KOPT-K1 (cell line): ENCODE results near the gene ADGRL3.

Source experiments
- H3K27ac ChIP-seq: fragments of 200-600 bp; sonication (generic); 2 replicates; pipeline ENCODE4 v1.5.1; 2016; ENCODE audit warnings: antibody characterized with exemption, mild to moderate bottlenecking, low read depth, low read length; ENCODE audit not compliant: poor library complexity, severe bottlenecking
- H3K36me3 ChIP-seq: fragments of 200-600 bp; sonication (generic); 2 replicates; pipeline ENCODE4 v1.5.1; 2017; ENCODE audit warnings: antibody characterized with exemption, mild to moderate bottlenecking, low read length, moderate library complexity; ENCODE audit not compliant: insufficient read depth
- H3K9me3 ChIP-seq: fragments of 200-600 bp; sonication (generic); 2 replicates; pipeline ENCODE4 v1.5.1; 2017; ENCODE audit warnings: antibody characterized with exemption, low read length, mild to moderate bottlenecking; ENCODE audit not compliant: insufficient read depth, poor library complexity, severe bottlenecking

Gene ADGRL3

GRCh38 chr4:61992351-61992750, 792.2 kb downstream of the ADGRL3 start:
- no peaks in the 10 kb centered on the region for H3K9me3 ChIP-seq
- H3K27ac ChIP-seq = no peak overlapping the region
- H3K36me3 ChIP-seq = no peaks in the 10 kb centered on the region

DNA sequence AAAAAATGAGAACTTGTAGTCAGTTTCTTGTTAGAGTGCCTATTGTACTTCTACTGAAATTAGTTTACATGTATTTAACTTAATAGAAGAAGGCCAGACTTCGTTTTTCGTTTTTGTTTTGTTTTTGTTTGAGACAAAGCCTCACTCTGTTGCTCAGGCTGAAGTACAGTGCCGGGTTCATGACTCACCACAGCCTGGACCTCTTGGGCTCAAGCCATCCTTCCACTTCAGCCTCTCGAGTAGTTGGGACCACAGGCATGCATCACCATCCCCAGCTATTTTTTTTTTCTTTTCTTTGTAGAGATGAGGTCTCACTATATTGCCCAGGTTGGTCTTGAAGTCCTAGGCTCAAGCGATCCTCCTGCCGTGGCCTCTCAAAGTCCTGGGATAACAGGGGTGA, 793.9 kb downstream of the ADGRL3 start:
- H3K27ac ChIP-seq = no peak overlapping the region
- no peaks in the 10 kb centered on the region for H3K36me3 ChIP-seq
- H3K9me3 ChIP-seq = no peaks in the 10 kb centered on the region

GRCh38 chr4:61995717-61996340, 795.7 kb downstream of the ADGRL3 start:
- Histone ChIP-seq H3K27ac (no peak overlapping the region), H3K36me3 (no peaks in the 10 kb centered on the region), H3K9me3 (no peaks in the 10 kb centered on the region)

DNA sequence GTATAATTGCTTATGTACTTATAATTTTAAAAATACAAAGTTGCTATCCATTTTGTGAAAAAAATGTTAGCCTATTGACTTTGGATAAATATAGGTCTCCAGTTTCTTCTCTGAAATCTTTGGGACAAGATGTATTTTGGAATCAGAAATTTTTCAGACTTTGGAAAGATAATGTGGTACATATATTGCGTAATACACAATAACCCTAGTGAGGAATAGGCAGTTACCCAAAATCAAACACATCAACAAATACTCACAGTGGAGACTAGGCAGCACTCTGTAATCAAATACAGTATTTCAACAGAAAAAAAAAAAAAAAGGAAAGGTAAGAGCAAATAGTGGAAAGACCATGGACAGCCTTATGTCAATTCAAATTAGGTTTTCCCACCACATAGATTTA, 796.8 kb downstream of the ADGRL3 start:
- H3K9me3 ChIP-seq = no peaks in the 10 kb centered on the region
- H3K27ac ChIP-seq = no peak overlapping the region
- no peaks in the 10 kb centered on the region for H3K36me3 ChIP-seq

DNA sequence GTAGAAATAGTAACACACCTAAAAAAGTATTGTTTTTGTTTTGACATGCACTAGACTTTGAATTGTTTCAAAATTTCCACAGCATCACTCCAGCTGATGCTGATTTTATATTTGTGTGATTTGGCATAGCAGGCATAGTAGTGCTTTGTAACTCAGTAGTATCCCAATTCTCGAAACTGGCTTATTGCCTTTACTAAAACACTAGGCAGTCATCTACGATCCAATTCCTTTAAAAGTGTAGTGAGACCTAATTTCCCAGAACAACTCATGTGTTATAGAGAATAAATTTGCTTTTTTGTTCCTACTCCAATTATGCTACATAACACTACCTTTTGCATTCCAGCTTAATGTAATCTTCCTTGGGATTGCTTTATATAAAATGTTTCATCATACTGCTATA, 797.7 kb downstream of the ADGRL3 start:
- Histone ChIP-seq H3K27ac (no peak overlapping the region), H3K36me3 (no peaks in the 10 kb centered on the region), H3K9me3 (no peaks in the 10 kb centered on the region)

DNA sequence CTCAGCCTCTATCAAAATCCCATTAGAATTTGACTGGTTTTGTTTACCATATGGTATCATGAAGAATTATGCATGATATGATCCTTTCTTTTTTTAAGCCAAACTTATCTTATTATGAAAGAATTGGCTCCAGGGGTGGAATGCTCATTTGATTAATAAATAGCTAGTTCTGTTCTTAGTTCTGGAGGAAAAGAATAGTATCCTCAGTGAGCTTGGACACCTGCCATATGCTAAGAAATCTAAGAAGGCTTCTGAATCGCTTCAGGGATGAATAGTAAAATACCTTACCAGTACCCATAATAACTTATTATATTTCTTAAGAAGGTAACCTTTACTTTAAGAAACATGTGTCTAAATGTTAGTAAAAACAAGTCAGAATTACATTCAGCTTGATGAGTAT, 803.6 kb downstream of the ADGRL3 start:
- Histone ChIP-seq H3K9me3 (no peaks in the 10 kb centered on the region), H3K27ac (no peak overlapping the region)

DNA sequence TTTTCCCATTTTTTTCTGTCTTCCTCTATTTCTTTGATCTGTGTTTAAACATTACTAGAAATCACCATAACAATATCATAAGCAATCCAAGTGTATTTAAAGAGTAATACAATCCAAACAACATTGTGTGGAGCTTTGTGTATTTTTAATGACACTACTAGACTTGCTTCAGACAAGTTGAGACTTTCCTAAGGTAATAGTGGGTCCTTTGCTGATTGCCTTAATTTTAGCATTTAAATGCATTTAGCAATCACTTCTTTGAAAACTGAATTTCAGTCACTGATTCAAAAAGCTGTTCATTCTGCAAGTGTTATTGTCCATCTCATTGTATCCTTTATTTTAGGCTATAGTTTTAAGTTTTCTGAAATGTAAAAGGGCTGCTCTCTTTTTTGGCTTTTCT, 804.8 kb downstream of the ADGRL3 start:
- Histone ChIP-seq H3K36me3 (no peaks in the 10 kb centered on the region), H3K9me3 (no peaks in the 10 kb centered on the region), H3K27ac (no peak overlapping the region)

More for the DNA sequence above, 803.6 kb downstream of the ADGRL3 start:
- H3K36me3 ChIP-seq = no peaks in the 10 kb centered on the region

GRCh38 chr4:62006108-62006507, 806.0 kb downstream of the ADGRL3 start:
- Histone ChIP-seq H3K36me3 (no peaks in the 10 kb centered on the region), H3K9me3 (no peaks in the 10 kb centered on the region), H3K27ac (no peak overlapping the region)

DNA sequence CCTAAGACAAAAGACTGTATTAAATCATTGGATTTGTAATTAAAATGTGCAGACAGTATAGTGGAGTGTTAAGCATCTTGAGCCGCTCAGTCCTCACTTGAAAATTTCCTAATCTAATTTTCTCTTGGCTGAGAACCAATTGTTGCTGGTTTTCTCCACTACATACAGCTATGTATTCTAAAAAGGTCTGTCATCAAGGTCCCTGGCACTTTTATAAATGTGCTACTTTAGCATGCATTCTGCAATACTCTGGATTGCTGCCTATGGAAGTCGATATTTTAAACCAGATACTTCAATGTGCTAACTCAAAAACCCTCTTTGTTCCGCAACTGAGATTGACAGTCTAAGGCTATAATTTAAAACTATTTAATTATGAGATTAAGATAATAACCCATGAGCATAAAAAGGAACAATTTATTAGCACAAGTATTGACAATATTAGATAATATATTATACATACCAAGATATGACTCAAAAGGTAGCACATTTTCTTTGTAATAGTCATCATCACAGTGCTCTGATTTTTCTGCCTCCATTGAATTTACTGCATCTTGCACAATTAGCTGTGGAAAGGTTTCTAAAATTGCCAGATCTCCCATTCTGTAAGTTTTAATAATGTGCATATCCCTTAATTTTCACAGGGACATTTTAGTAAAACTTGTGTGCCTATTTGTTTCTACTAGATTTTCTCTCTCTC, 815.1 kb downstream of the ADGRL3 start:
- Histone ChIP-seq H3K9me3 (no peaks in the 10 kb centered on the region), H3K27ac (no peak overlapping the region), H3K36me3 (no peaks in the 10 kb centered on the region)

- Histone ChIP-seq H3K27ac (no peak overlapping the region), H3K9me3 (no peaks in the 10 kb centered on the region), H3K36me3 (no peaks in the 10 kb centered on the region)
Measured at GRCh38 chr4:62018537-62018936, 818.4 kb downstream of the ADGRL3 start.

DNA sequence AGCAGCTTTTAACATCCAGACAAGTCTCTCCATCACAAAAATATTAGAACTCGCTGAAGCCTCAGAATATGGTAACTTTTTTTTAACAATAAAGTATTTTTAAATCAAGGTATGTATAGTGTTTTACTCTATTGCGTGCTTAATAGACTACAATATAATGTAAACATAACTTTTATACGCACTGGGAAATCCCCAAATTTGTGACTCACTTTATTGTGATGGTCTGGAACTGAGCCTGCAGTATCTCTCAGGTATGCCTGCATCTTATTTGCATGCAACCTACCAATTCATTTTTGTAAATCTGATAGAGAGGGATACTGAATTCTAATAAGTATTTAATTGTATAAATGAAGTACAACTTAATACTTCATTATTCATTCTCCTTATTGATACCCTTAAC, 823.5 kb downstream of the ADGRL3 start:
- Histone ChIP-seq H3K36me3 (no peaks in the 10 kb centered on the region), H3K27ac (no peak overlapping the region), H3K9me3 (no peaks in the 10 kb centered on the region)

DNA sequence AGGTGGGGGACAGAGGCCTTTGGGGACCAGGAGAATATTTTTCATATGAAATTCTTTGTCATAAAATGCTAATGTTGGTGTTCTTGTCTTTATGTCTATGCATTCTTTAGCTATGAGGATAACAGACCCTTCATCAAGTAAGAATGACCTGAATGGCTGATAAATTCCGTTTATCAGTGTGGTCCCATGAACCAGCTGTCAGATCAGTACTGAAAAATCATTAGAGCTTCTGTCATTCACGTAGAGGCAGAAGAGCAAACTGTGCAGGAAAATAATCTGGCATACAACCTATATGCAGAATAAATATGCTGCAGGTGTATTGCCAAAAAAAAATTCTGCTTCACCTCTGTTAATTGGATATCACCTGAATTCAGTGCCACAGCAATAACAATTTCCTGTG, 828.6 kb downstream of the ADGRL3 start:
- H3K9me3 ChIP-seq = no peaks in the 10 kb centered on the region
- no peaks in the 10 kb centered on the region for H3K36me3 ChIP-seq

GRCh38 chr4:62030958-62031357, 830.8 kb downstream of the ADGRL3 start:
- Histone ChIP-seq H3K9me3 (no peaks in the 10 kb centered on the region), H3K27ac (no peak overlapping the region), H3K36me3 (no peaks in the 10 kb centered on the region)

More for the DNA sequence above, 828.6 kb downstream of the ADGRL3 start:
- no peak overlapping the region for H3K27ac ChIP-seq

DNA sequence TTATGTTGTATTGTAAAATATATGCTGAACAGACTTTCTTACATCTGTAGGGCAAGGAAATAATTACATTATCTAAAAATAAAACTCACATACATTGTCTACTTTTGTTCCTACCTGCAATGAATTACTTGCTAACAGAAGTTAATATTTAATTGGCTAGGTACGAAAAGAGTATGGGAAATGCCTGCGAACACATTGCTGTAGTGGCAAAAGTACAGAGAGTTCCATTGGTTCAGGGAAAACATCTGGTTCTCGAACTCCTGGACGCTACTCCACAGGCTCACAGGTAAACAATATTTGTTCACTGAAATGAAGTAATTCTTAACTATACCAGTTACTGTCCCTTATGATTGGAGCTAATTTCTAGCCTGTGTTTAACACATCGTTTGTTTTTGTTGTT, 837.4 kb downstream of the ADGRL3 start:
- no peak overlapping the region for H3K27ac ChIP-seq
- H3K9me3 ChIP-seq = no peaks in the 10 kb centered on the region
- no peaks in the 10 kb centered on the region for H3K36me3 ChIP-seq

- H3K9me3 ChIP-seq = no peaks in the 10 kb centered on the region
- no peaks in the 10 kb centered on the region for H3K36me3 ChIP-seq
- H3K27ac ChIP-seq = no peak overlapping the region
Measured at GRCh38 chr4:62051332-62051731, 851.2 kb downstream of the ADGRL3 start.

GRCh38 chr4:62053974-62054373, 853.8 kb downstream of the ADGRL3 start:
- Histone ChIP-seq H3K9me3 (no peaks in the 10 kb centered on the region), H3K27ac (no peak overlapping the region), H3K36me3 (no peaks in the 10 kb centered on the region)
